ENCODE data around the gene PINLYP. TPM values are rescaled to one million over a fixed set of nuclear protein-coding genes. Genes with fewer than 3 reads are reported as not detected.
"Not testable (repeated sequence)": the region's sequence is repeated elsewhere in the genome, so short reads cannot be mapped to it uniquely, and the experiment has no call there.

PINLYP gene
- polyA plus RNA-seq, 1 donor: 16.4 TPM

GRCh38 chr19:43582495-43582894 is 6.9 kb downstream of the PINLYP start:
- peaks cover 16% of the 10 kb centered on the region for H3K4me1 ChIP-seq (ENCODE audit: control insufficient read depth, insufficient read depth, low read length)
- no peaks in the 10 kb centered on the region for H3K9me3 ChIP-seq (ENCODE audit: control insufficient read depth, low read depth, low read length)
- peaks cover 12% of the 10 kb centered on the region for H3K36me3 ChIP-seq (ENCODE audit: control insufficient read depth, insufficient read depth, low read length)
- no peak for DNase-seq
- H3K27ac ChIP-seq (ENCODE audit: low read length): no peak overlapping the region
- WGBS (ENCODE audit: insufficient coverage, low lambda C conversion rate): no CpG with 5 or more reads among the region's 2 CpGs
- no peak overlapping the region for H3K4me3 ChIP-seq (ENCODE audit: low read length)
- H3K27me3 ChIP-seq (ENCODE audit: control insufficient read depth, insufficient read depth, low read length): no peaks in the 10 kb centered on the region

DNA sequence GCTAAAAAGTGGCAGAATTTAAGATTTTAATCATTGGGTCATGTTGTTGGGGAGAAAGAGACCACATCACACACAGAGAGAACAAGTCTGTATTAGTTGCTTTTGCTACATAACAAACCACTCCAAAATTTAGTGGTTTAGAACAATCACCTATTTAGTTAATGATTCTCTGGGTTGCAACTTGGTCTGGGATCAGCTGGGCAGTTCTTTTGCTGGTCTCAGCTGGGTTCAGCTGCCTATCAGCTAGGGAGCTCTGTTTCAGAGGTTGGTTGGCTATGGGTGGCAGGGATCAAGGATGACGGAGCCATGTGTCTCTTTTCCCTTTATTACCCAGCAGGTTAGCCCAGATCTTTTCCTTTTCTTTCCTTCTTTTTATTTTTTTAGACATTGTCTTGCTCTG is 8.9 kb downstream of the PINLYP start:
- Histone ChIP-seq H3K27me3 (ENCODE audit: control insufficient read depth, insufficient read depth, low read length) (no peaks in the 10 kb centered on the region), H3K27ac (ENCODE audit: low read length) (peak overlapping the region; percentile 50), H3K9me3 (ENCODE audit: control insufficient read depth, low read depth, low read length) (no peaks in the 10 kb centered on the region), H3K4me3 (ENCODE audit: low read length) (no peak overlapping the region), H3K36me3 (ENCODE audit: control insufficient read depth, insufficient read depth, low read length) (peaks cover 12% of the 10 kb centered on the region), H3K4me1 (ENCODE audit: control insufficient read depth, insufficient read depth, low read length) (peaks cover 16% of the 10 kb centered on the region)
- WGBS (ENCODE audit: insufficient coverage, low lambda C conversion rate): 80% methylated on average over 1 of the region's 1 CpG
- DNase-seq: peak in 1 of 2 donors; percentile 33

DNA sequence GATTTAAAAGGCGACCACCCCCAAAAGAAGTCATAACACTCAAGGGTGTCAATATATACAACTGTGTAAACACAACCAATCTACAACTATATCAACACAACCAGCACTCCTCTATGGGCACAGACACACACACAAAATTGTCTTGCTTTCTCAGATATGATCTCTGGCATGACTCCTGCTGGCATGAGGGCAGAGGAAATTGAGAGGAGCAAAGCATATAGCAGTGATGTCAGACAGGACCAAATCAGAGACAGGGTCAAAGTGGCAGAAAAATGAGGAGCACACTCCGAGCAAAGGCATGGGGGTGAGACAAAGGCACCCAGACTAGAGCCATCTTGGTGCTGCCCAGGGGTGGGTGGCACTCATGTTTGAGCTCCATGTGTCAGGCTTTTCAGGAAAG is 10.7 kb downstream of the PINLYP start:
- Histone ChIP-seq H3K9me3 (ENCODE audit: control insufficient read depth, low read depth, low read length) (no peaks in the 10 kb centered on the region), H3K27ac (ENCODE audit: low read length) (no peak overlapping the region), H3K4me1 (ENCODE audit: control insufficient read depth, insufficient read depth, low read length) (peaks cover 8% of the 10 kb centered on the region), H3K27me3 (ENCODE audit: control insufficient read depth, insufficient read depth, low read length) (no peaks in the 10 kb centered on the region), H3K4me3 (ENCODE audit: low read length) (no peak overlapping the region), H3K36me3 (ENCODE audit: control insufficient read depth, insufficient read depth, low read length) (peaks cover 20% of the 10 kb centered on the region)
- WGBS (ENCODE audit: insufficient coverage, low lambda C conversion rate): no CpG with 5 or more reads among the region's 2 CpGs
- DNase-seq: no peak

GRCh38 chr19:43587029-43587428 is 11.4 kb downstream of the PINLYP start:
- WGBS (ENCODE audit: insufficient coverage, low lambda C conversion rate): no CpG with 5 or more reads among the region's 3 CpGs
- not testable (repeated sequence) for H3K4me3 ChIP-seq (ENCODE audit: low read length); H3K4me1 ChIP-seq (ENCODE audit: control insufficient read depth, insufficient read depth, low read length); H3K9me3 ChIP-seq (ENCODE audit: control insufficient read depth, low read depth, low read length); H3K27ac ChIP-seq (ENCODE audit: low read length); DNase-seq; H3K27me3 ChIP-seq (ENCODE audit: control insufficient read depth, insufficient read depth, low read length)
- H3K36me3 ChIP-seq (ENCODE audit: control insufficient read depth, insufficient read depth, low read length): peaks cover 23% of the 10 kb centered on the region

DNA sequence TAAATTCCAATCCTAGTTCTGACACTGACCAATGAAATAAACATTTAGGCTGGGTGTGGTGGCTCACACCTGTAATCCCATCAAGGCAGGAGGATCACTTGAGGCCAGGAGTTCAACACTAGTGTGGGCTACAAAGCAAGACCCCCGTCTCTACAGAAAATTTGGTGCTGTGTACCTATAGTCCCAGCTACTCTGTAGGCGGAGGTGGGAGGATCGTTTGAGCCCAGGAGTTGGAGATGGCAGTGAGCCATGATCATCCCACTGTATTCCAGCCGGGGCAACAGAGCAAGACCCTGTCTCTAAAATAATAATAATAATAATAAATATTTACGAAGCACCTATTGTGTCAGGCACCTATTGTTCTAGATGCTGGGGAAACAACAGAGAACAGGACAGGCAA is 13.7 kb downstream of the PINLYP start:
- H3K36me3 ChIP-seq (ENCODE audit: control insufficient read depth, insufficient read depth, low read length): peaks cover 44% of the 10 kb centered on the region

GRCh38 chr19:43589678-43590077 is 14.1 kb downstream of the PINLYP start:
- Histone ChIP-seq H3K27me3 (ENCODE audit: control insufficient read depth, insufficient read depth, low read length) (no peaks in the 10 kb centered on the region), H3K9me3 (ENCODE audit: control insufficient read depth, low read depth, low read length) (peaks cover 4% of the 10 kb centered on the region), H3K4me3 (ENCODE audit: low read length) (no peak overlapping the region), H3K4me1 (ENCODE audit: control insufficient read depth, insufficient read depth, low read length) (peaks cover 16% of the 10 kb centered on the region), H3K27ac (ENCODE audit: low read length) (no peak overlapping the region), H3K36me3 (ENCODE audit: control insufficient read depth, insufficient read depth, low read length) (peaks cover 44% of the 10 kb centered on the region)
- DNase-seq: no peak
- 80% methylated on average over 1 of the region's 6 CpGs for WGBS (ENCODE audit: insufficient coverage, low lambda C conversion rate)

More for the DNA sequence above, 13.7 kb downstream of the PINLYP start:
- whole genome bisulfite sequencing (ENCODE audit: insufficient coverage, low lambda C conversion rate): 100% methylated on average over 2 of the region's 5 CpGs
- peaks cover 12% of the 10 kb centered on the region for H3K4me1 ChIP-seq (ENCODE audit: control insufficient read depth, insufficient read depth, low read length)
- DNase-seq: no peak
- H3K27me3 ChIP-seq (ENCODE audit: control insufficient read depth, insufficient read depth, low read length): no peaks in the 10 kb centered on the region
- peaks cover 4% of the 10 kb centered on the region for H3K9me3 ChIP-seq (ENCODE audit: control insufficient read depth, low read depth, low read length)
- no peak overlapping the region for H3K27ac ChIP-seq (ENCODE audit: low read length)
- no peak overlapping the region for H3K4me3 ChIP-seq (ENCODE audit: low read length)

DNA sequence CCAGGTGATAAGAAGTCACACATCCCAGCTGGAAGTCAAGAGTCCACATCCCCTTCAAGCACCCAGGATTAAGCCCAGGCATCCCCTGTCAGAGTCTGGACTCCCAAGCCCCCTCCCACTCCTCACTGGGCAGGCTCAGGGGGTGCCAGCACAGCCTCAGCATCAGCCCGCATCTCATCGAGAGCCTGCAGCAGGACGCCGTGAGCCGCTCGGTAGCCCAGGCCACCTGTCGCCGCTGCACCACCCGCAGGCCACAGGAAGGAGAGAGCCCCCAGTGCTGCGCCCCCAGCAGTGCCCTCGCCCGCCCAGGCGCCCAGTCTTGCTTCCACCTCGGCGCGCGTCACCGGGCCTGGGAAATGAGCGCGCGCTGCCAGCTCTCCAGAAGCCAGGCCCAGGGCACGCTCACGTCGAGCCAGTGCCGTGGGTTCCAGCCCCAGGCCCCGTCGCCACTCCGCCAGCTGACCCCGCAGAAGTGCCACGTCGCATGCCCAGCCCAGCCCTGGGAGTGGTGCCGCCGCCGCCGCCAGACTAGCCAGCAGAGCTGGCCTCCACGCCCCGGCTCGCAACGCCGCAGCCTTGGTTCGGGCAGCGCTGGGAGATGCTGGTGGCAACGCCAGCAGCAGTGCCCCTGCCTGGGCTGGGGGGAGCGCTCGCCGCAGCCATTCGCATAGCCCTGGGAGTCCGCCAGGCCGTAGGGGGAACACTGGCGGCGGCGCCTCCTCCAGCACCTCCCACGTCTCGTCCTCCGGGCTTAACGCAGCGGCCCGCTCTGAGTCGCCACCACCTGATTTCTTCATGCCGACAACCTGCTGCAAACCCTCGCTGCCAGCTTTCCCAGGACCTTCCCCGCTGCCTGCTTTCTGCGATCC is 16.5 kb downstream of the PINLYP start:
- H3K27ac ChIP-seq (ENCODE audit: low read length): no peak overlapping the region
- H3K4me1 ChIP-seq (ENCODE audit: control insufficient read depth, insufficient read depth, low read length): peaks cover 18% of the 10 kb centered on the region
- H3K9me3 ChIP-seq (ENCODE audit: control insufficient read depth, low read depth, low read length): peaks cover 4% of the 10 kb centered on the region
- 100% methylated on average over 1 of the region's 63 CpGs for WGBS (ENCODE audit: insufficient coverage, low lambda C conversion rate)
- no peaks in the 10 kb centered on the region for H3K27me3 ChIP-seq (ENCODE audit: control insufficient read depth, insufficient read depth, low read length)
- H3K36me3 ChIP-seq (ENCODE audit: control insufficient read depth, insufficient read depth, low read length): peaks cover 32% of the 10 kb centered on the region
- H3K4me3 ChIP-seq (ENCODE audit: low read length): no peak overlapping the region
- DNase-seq: no peak

DNA sequence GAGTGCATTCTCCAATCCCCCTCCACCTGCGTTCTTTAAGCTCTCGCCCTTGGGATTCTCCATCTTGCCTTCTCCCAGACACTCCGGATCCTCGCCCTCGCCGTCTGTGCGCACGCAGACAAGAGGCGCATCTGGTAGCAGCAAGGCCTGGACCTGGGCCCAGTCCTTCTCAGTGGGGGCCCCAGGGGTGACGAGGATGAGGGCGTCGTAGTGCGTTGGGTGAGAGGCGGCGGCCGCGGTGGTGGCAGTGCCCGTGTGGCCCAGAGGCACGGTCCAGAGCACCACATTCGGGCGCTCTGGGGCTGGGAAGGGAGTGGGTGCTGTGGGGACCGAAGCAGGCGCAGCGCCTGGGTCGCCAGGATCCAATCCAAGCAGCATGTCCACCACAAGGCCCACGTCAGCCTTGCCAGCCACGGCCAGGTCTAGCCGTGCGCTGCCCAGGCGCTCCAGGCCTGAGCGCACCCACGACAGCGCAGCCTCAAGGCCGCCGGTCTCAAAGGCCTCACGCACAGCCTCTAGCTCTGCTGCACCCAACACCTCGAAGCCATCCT is 17.3 kb downstream of the PINLYP start:
- Histone ChIP-seq H3K36me3 (ENCODE audit: control insufficient read depth, insufficient read depth, low read length) (peaks cover 32% of the 10 kb centered on the region), H3K4me3 (ENCODE audit: low read length) (no peak overlapping the region), H3K9me3 (ENCODE audit: control insufficient read depth, low read depth, low read length) (peaks cover 4% of the 10 kb centered on the region), H3K27ac (ENCODE audit: low read length) (no peak overlapping the region), H3K27me3 (ENCODE audit: control insufficient read depth, insufficient read depth, low read length) (no peaks in the 10 kb centered on the region), H3K4me1 (ENCODE audit: control insufficient read depth, insufficient read depth, low read length) (peaks cover 24% of the 10 kb centered on the region)
- no CpG with 5 or more reads among the region's 37 CpGs for WGBS (ENCODE audit: insufficient coverage, low lambda C conversion rate)
- DNase-seq: no peak

- Histone ChIP-seq H3K4me3 (ENCODE audit: low read length) (peak overlapping the region; percentile 74), H3K4me1 (ENCODE audit: control insufficient read depth, insufficient read depth, low read length) (peaks cover 24% of the 10 kb centered on the region), H3K9me3 (ENCODE audit: control insufficient read depth, low read depth, low read length) (peaks cover 4% of the 10 kb centered on the region), H3K27ac (ENCODE audit: low read length) (no peak overlapping the region), H3K27me3 (ENCODE audit: control insufficient read depth, insufficient read depth, low read length) (no peaks in the 10 kb centered on the region), H3K36me3 (ENCODE audit: control insufficient read depth, insufficient read depth, low read length) (peaks cover 37% of the 10 kb centered on the region)
- DNase-seq: no peak
- no CpG with 5 or more reads among the region's 10 CpGs for WGBS (ENCODE audit: insufficient coverage, low lambda C conversion rate)
Measured at GRCh38 chr19:43594081-43594697, 18.6 kb downstream of the PINLYP start.

GRCh38 chr19:43594710-43595604 is 19.4 kb downstream of the PINLYP start:
- Histone ChIP-seq H3K4me3 (ENCODE audit: low read length) (peak overlapping the region; percentile 74), H3K27ac (ENCODE audit: low read length) (peak overlapping the region; percentile 91), H3K9me3 (ENCODE audit: control insufficient read depth, low read depth, low read length) (peaks cover 4% of the 10 kb centered on the region), H3K4me1 (ENCODE audit: control insufficient read depth, insufficient read depth, low read length) (peaks cover 24% of the 10 kb centered on the region), H3K36me3 (ENCODE audit: control insufficient read depth, insufficient read depth, low read length) (peaks cover 39% of the 10 kb centered on the region), H3K27me3 (ENCODE audit: control insufficient read depth, insufficient read depth, low read length) (no peaks in the 10 kb centered on the region)
- WGBS (ENCODE audit: insufficient coverage, low lambda C conversion rate): no CpG with 5 or more reads among the region's 64 CpGs
- DNase-seq: peak; percentile 71 to 74

All from large intestine (tissue), 3 donors.